ENCODE measurements around the gene PTCH1. TPM values are rescaled to one million over a fixed set of nuclear protein-coding genes. Genes with fewer than 3 reads are reported as not detected.

The PTCH1 gene
- total RNA-seq, 1 donor from 2014 or later, result 25.2 TPM

DNA sequence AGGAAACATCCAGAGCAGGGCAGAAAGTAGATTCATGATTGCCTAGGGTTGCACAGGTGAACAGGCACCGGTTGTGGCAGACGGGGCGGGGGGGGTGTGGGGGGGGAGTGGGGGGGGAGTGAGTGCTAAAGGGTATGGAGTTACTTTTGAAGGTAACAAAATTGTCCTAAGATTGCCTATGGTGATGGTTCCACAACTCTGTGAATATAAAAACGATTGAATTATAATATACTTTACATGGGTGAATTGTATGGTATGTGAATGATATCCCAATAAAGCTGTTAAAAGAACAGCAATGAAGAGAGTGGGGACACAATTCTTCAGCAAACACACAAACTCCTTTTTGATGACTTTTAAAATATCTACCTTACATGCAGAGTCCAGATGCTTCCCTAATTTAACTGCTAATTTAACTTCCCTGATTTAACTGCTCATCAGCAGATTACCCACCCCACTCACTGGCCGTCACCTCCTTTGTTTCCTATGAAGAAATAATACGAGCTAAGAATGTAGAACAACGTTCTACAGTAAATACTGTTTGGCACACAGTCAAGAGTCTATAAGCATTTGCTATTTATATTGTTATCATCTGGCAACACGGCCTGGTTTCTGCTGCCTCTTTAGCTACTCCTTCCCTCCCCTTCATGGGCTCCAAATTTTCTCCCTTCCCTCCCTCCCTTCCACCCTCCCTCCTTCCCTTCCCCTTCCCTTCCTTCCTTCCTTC is 83.5 kb downstream of the PTCH1 start:
- intact Hi-C loops (cut with DNase I), result no loop called here
- Histone ChIP-seq H3K4me1 (no peaks in the 10 kb centered on the region), H3K27me3 (no peaks in the 10 kb centered on the region), H3K9me3 (no peaks in the 10 kb centered on the region), H3K4me3 (no peak overlapping the region), H3K27ac (no peak overlapping the region), H3K36me3 (no peaks in the 10 kb centered on the region)
- DNase-seq (ENCODE audit: low spot score in 2 of 2), result no peak
- TF ChIP-seq, protein P1, sequence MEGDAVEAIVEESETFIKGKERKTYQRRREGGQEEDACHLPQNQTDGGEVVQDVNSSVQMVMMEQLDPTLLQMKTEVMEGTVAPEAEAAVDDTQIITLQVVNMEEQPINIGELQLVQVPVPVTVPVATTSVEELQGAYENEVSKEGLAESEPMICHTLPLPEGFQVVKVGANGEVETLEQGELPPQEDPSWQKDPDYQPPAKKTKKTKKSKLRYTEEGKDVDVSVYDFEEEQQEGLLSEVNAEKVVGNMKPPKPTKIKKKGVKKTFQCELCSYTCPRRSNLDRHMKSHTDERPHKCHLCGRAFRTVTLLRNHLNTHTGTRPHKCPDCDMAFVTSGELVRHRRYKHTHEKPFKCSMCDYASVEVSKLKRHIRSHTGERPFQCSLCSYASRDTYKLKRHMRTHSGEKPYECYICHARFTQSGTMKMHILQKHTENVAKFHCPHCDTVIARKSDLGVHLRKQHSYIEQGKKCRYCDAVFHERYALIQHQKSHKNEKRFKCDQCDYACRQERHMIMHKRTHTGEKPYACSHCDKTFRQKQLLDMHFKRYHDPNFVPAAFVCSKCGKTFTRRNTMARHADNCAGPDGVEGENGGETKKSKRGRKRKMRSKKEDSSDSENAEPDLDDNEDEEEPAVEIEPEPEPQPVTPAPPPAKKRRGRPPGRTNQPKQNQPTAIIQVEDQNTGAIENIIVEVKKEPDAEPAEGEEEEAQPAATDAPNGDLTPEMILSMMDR (IDR thresholded peaks at IDR 0.05), result no peak

DNA sequence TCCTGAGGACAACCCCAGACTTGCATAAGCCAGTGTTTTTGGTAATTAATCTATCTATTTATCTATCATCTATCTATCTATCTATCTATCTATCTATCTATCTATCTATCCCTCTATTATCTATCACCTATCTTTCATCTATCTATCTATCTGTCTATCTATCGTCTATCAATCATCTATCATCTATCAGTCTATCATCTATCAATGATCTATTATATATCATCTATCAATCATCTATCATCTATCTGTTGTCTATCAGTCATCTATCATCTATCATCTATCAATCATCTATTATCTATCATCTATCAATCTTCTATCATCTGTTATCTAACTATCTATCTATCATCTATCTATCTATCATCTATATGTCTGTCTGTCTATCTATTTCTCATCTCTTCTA is 85.5 kb downstream of the PTCH1 start:
- TF ChIP-seq, protein P1 (IDR thresholded peaks at IDR 0.05), result no peak
- no peaks in the 10 kb centered on the region for H3K27me3 ChIP-seq
- no peak for DNase-seq (ENCODE audit: low spot score in 2 of 2)

DNA sequence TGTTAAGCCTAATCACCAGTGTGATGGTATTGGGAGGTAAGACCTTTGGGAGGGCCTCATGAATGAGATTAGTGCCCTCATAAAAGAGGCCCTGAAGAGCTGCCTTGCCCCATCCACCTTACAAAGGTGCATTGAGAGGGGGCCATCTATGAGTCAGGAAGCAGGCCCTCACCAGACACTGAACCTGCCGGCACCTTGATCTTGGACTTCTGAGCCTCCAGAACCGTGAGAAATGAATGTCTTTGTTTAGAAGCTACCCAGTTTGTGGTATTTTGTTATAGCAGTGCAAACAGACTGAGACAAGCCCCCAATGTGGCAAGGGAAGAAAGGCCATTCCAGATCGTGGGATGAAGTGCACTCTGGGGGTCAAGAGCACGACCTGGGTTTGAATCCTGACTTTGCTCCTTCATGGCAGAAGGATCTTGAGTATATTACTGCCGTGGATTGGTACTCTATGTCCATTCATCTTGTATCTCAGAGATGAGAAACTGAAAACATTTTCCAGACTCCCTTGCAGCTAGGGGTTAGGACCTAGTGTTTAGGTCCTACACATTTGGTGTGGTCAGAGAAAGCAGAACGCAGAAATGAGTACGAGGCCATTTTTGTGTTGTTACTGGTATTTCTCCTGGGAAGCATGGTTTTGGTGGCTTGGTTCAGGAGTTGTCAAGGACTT is 86.7 kb downstream of the PTCH1 start:
- TF ChIP-seq, protein P1 (IDR thresholded peaks at IDR 0.05), result no peak
- Histone ChIP-seq H3K4me1 (no peaks in the 10 kb centered on the region), H3K36me3 (no peaks in the 10 kb centered on the region), H3K4me3 (no peak overlapping the region), H3K27me3 (no peaks in the 10 kb centered on the region), H3K27ac (no peak overlapping the region), H3K9me3 (no peaks in the 10 kb centered on the region)
- no peak for DNase-seq (ENCODE audit: low spot score in 2 of 2)
- intact Hi-C loops (cut with DNase I), result no loop called here

More for the DNA sequence above, 85.5 kb downstream of the PTCH1 start:
- H3K27ac ChIP-seq, result no peak overlapping the region
- H3K36me3 ChIP-seq, result no peaks in the 10 kb centered on the region
- no peaks in the 10 kb centered on the region for H3K9me3 ChIP-seq
- H3K4me1 ChIP-seq, result no peaks in the 10 kb centered on the region
- no peak overlapping the region for H3K4me3 ChIP-seq
- intact Hi-C loops (cut with DNase I), result no loop called here

DNA sequence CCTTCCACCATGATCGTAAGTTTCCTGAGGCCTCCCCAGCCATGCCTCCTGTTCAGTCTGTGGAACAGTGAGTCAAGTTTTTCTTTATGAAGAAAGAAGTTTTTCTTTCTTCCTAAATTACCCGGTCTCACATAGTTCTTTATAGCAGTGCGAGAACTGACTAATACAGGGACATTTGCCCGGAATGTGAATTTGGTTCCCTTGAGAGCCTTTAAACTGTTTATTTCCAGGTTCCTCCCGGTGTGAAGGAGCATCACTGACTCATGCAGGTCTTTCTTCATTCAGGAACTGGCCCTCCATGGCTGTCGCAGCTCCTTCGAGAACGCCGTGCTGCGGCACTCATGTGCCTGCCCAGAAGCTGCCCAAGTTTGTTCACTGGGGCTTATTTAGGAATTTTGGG is 87.7 kb downstream of the PTCH1 start:
- no peaks in the 10 kb centered on the region for H3K9me3 ChIP-seq
- intact Hi-C loops (cut with DNase I), result no loop called here
- H3K27me3 ChIP-seq, result no peaks in the 10 kb centered on the region
- H3K4me1 ChIP-seq, result no peaks in the 10 kb centered on the region
- no peak overlapping the region for H3K4me3 ChIP-seq
- no peak for DNase-seq (ENCODE audit: low spot score in 2 of 2)
- no peak overlapping the region for H3K27ac ChIP-seq
- TF ChIP-seq, protein P1 (IDR thresholded peaks at IDR 0.05), result no peak
- no peaks in the 10 kb centered on the region for H3K36me3 ChIP-seq

DNA sequence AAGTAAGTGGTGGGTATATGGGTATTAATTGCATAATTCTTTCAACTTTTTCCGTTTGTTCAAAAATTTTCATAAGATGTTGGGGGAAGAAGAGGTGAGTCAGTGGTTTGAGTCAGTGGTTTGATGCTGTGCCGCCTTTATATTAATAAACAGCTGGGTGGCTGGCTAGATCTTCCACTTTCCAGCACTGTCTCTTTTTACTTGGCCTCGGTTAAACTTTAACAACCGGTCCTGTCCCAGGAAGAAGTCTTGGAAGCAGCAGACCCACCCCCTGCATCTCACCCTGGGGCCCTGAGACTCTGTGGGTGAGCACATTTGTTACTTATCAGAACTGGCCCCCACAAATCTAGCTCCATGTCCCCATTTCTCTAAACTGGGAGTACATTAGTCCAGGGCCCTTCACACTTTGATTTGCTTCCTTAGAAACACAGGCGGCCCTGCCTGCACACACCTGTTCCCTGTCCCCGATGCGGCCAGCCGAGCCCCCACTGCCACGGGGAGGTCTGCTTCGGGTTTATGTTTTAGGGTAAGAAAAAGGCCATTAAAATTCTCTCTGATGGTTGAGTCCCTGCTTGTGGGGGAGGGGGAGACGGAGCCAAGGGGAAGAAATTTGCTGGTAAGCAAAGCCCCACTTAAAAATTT is 90.7 kb downstream of the PTCH1 start:
- TF ChIP-seq, protein P1 (IDR thresholded peaks at IDR 0.05), result no peak
- H3K27ac ChIP-seq, result no peak overlapping the region
- peak overlapping the region; percentile 55 to 67 for H3K4me3 ChIP-seq
- no peaks in the 10 kb centered on the region for H3K36me3 ChIP-seq
- intact Hi-C loops (cut with DNase I), result no loop called here
- H3K4me1 ChIP-seq, result no peaks in the 10 kb centered on the region
- peaks cover 7 to 15% of the 10 kb centered on the region in 2 donors for H3K9me3 ChIP-seq
- H3K27me3 ChIP-seq, result no peaks in the 10 kb centered on the region
- no peak for DNase-seq (ENCODE audit: low spot score in 2 of 2)

All from ascending aorta (tissue), 2 donors.